ENCODE data around the gene CTDSP1.

Gene CTDSP1

GRCh38 chr2:218400167-218400929, 680 bp downstream of the CTDSP1 start:
- DNase-seq (ENCODE audit: low read depth, low spot score): peak; percentile 58

GRCh38 chr2:218400930-218401881, 1.5 kb downstream of the CTDSP1 start:
- no peak for DNase-seq (ENCODE audit: low read depth, low spot score)

GRCh38 chr2:218401890-218402289, 2.2 kb downstream of the CTDSP1 start:
- no peak for DNase-seq (ENCODE audit: low read depth, low spot score)

GRCh38 chr2:218402491-218402901, 2.8 kb downstream of the CTDSP1 start:
- no peak for DNase-seq (ENCODE audit: low read depth, low spot score)

- DNase-seq (ENCODE audit: low read depth, low spot score): no peak
Measured at GRCh38 chr2:218402911-218403411, 3.3 kb downstream of the CTDSP1 start.

- no peak for DNase-seq (ENCODE audit: low read depth, low spot score)
Measured at GRCh38 chr2:218403810-218404209, 4.1 kb downstream of the CTDSP1 start.

GRCh38 chr2:218404351-218405085, 4.8 kb downstream of the CTDSP1 start:
- DNase-seq (ENCODE audit: low read depth, low spot score): no peak

GRCh38 chr2:218405086-218405745, 5.5 kb downstream of the CTDSP1 start:
- DNase-seq (ENCODE audit: low read depth, low spot score): no peak

GRCh38 chr2:218405746-218406208, 6.1 kb downstream of the CTDSP1 start:
- DNase-seq (ENCODE audit: low read depth, low spot score): no peak

GRCh38 chr2:218406209-218406948, 6.7 kb downstream of the CTDSP1 start:
- DNase-seq (ENCODE audit: low read depth, low spot score): peak; percentile 98

- DNase-seq (ENCODE audit: low read depth, low spot score): peak; percentile 65
Measured at GRCh38 chr2:218406949-218407618, 7.4 kb downstream of the CTDSP1 start.

- DNase-seq (ENCODE audit: low read depth, low spot score): no peak
Measured at GRCh38 chr2:218407717-218408116, 8.0 kb downstream of the CTDSP1 start.

GRCh38 chr2:218418321-218418716, 18.7 kb downstream of the CTDSP1 start:
- no peak for DNase-seq (ENCODE audit: low read depth, low spot score)

- no peak for DNase-seq (ENCODE audit: low read depth, low spot score)
Measured at GRCh38 chr2:218418717-218419458, 19.2 kb downstream of the CTDSP1 start, which contains the start of gene VIL1. Gene VIL1 (plus strand): TSS chr2:218419123. CDS start chr2:218423779, 4,656 bp downstream.

GRCh38 chr2:218419630-218420216, 20.1 kb downstream of the CTDSP1 start:
- no peak for DNase-seq (ENCODE audit: low read depth, low spot score)

- no peak for DNase-seq (ENCODE audit: low read depth, low spot score)
Measured at GRCh38 chr2:218421027-218421426, 21.4 kb downstream of the CTDSP1 start.

GRCh38 chr2:218422403-218423086, 22.9 kb downstream of the CTDSP1 start:
- DNase-seq (ENCODE audit: low read depth, low spot score): no peak

- DNase-seq (ENCODE audit: low read depth, low spot score): no peak
Measured at GRCh38 chr2:218423584-218423983, 23.9 kb downstream of the CTDSP1 start.

Data from astrocyte of the hippocampus (primary cell).